Left lobe of liver (tissue), 2 donors: ENCODE measurements around the gene HCK. TPM values are rescaled to one million over a fixed set of nuclear protein-coding genes. Genes with fewer than 3 reads are reported as not detected.
A peak's percentile ranks its signal among the peaks of the same experiment; 100 is the strongest.

Experiments used
- ATAC-seq: fragments of 200-7000 bp; cut with Tn5 transposase; one replicate; pipeline ENCODE4 v1.9.1; 2020; ENCODE audit warnings: mild to moderate bottlenecking, moderate library complexity
- DNase-seq: peaks from one replicate; pipeline ENCODE4 v3.0.0-alpha.2; 2020; ENCODE audit warnings: low spot score
- total RNA-seq: library from RNA; stranded (reverse); gene quantifications from one replicate; pipeline ENCODE4 v1.2.1, GENCODE V29; 2021
- donor health status: DM: no; HTN: no; CAD: no; lungs with moderate emphysema.
- donor health status: DM: no; HTN: yes; CAD: no.

HCK gene
- 3.7 TPM for total RNA-seq

DNA sequence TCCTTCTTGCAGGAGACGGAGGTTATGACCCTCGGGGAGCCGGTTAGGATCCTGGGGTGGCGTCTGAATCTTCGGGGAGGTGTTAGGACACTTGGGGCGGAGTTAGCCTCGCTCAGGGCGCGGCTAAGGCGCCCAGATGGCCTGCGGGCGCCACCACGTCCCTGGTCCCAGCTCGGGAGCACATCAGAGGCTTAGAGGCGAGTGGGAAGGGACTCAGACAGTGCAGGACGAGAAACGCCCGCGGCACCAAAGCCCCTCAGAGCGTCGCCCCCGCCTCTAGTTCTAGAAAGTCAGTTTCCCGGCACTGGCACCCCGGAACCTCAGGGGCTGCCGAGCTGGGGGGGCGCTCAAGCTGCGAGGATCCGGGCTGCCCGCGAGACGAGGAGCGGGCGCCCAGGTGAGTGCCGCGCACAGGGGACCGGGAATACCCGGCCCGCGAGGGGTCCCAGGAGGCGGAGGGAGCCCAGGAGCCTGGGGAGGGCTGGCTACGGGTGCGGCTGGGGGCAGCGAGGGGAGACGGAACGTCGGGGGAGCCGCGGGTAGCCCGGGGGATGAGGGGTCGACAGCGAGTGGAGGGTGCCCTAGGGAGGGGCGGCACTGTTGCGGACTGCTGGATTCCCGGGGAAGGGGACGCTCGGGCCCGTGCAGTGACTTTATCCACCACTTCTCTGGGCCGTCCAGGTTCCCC is at the start of gene HCK:
Gene HCK (plus strand): TSS at position 153 of the 688 bp plus-strand sequence.
- DNase-seq, result no peak
- ATAC-seq, result peak; percentile 68

DNA sequence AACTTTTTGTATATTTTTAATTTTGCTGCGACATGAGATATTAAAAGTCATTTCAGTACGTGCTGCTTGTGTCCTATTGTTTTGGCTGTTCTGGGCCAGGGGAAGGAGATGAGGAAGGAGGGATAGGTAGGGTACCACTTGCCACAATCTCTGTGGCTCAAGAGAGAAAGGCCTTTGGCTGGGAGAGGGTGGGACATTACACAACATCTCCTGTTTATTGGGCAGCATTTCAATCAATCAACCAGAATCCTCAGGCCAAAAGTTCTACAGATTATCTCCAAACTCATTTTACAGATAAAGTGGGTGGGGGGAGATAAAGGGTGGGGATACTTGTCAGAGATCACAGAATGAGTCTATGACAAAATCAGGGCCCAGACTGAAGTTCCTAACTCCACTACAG is 48.7 kb upstream of the HCK start:
- ATAC-seq (no peak), DNase-seq (no peak)

DNA sequence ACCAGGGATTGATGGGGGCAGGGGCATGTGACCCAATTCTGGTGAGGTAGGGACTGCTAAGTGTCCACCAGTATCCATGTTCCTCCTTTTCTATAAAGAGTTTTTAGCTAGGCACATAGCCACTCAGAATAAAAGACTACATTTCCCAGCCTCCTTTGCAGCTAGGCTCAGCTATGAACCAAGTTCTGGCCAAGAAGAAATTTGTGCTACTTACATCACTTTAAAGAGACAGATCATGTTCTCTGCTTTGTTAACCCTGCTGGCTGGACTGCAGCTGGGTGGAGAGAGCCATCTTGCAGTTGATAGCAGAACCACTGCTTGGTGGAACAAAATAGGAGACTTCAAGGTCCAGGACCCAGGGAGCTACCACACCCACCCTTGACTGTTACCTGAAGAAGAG is 47.1 kb upstream of the HCK start:
- DNase-seq (no peak), ATAC-seq (no peak)

DNA sequence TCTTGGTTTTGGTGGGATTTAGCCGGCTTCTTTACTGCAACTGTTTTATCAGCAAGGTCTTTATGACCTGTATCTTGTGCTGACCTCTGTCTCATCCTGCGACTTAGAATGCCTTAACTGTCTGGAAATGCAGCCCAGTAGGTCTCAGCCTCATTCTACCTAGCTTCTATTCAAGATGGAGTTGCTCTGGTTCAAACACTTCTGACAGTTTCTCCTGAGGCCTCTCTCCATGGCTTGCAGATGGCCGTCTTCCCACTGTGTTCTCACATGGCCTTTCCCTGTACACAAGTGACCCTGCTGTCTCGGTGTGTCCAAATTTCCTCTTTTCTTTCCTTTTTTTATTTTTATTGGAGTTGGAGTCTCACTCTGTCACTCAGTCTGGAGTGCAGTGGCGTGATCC is 46.0 kb upstream of the HCK start:
- ATAC-seq (no peak), DNase-seq (no peak)

DNA sequence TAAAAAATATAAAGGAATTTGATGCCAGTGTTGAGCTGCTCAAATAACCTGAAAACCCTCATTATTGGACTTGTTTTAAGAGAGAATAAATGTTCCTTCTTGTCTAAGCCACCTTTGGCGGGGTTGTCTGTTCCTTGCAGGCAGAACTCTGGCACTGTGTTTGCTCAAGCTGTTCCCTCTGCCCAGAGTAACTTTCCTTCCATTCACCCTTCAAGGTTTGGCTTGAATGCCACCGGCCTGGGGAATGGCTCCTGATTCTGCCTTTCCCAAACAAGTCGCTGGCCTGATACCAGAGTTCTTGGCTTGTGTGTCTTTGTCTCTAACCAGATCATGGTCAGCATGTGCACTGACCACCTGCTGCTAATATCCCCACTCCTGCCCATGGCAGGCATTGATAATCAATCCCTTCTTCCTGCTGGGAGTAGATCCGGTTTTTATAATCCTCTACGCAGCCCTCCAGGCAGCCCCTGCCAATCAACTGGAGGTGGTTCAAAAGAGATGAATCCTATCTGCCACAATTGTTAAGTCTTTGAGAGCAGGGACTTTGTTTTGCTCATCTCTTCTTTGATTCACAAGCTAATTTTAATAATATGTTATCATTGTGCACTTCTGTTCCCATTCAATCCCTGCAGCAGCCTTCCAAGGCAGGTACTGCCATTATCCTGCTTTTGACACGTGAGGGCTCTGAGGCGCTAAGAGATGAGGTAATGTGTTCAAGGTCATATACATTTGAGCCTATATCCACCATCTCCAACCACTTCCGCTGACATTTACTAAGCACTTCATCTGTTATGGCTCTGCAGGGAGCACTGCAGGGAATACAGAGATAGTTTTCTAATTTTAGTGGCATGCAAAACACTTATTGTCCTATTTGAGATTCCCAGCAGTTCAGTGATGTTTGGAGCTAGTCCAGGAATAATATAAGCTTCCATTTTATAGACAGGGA is 44.9 kb upstream of the HCK start:
- ATAC-seq, result no peak
- no peak for DNase-seq

DNA sequence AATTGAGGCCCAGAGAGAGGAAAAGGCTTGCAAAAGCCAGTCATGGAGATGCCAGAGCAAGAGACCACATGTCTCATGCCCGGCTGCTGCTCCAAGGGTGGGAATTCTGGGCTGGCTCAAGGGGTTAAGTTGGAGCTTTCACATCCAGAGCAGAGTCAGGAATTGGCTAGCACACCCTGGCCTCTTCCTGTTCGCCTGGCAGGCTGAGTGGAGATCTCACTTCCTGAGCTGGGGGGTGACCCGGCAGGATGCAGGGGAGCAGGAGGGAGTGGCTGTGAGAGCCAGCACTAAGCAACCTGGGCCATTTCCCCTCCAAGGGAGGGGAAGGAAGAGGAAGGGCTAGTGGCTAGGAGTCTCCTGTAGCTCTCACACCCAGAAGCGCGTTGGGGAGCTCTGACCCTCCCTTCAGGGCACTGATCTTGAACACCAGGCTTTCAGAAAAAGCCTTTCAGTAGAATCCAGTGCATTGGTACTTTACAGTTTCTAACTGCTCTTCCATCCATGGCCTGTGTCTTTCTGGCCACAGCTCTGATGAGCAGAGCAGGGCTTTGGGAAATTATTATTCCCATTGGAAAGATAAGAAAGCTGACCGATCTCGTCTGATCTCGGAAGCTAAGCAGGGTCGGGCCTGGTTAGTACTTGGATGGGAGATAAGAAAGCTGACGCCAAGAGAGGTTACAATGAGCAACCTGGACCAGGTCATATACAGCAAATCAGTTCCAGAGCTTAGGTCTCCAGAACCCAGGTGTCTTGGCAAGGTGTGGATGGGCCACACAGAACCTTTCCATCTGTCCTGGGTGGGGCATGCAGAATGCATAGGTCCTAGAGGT is 44.0 kb upstream of the HCK start:
- peak; percentile 76 for ATAC-seq

DNA sequence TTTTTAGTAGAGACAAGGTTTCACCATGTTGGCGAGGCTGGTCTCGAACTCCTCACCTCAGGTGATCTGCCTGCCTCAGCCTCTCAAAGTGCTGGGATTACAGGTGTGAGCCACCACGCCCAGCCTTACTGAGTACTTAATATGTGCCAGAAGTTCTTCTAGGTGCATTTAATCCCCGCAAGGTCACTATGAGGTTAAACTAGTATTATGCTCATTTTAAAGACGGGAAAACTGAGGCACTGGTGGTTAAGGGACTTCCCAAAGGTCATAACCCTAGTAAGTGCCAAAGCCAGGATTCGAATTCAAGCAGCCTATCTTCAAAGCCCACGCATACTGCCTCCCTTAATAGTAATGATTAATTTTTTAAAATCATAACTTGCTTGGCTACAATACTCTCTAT is 42.5 kb upstream of the HCK start:
- ATAC-seq, result no peak
- no peak for DNase-seq

More for the DNA sequence above, 44.0 kb upstream of the HCK start:
- peak; percentile 49 for DNase-seq

DNA sequence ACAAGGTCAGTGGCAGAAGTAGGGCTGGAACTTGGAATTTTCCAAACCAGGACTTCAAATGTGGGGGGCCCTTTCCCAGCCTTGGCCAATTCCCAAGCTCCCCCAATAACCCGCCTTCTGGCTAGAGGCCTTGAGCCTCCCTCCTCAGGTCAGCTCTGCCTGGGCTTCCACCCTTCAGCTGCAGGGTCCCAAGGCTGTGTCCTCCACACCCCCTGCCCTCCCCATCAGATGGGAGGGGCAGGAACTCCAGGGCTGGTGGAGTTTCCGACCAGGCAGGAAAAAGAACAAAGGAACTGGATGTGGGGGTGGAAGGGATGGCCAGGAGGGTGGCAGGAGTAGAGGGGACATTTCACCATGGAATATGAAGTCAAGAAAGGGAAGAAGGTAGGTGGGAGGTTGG is 41.9 kb upstream of the HCK start, which contains the start of gene CCM2L:
Gene CCM2L (plus strand): TSS at position 338 of the 400 bp plus-strand sequence. CDS start 17 bp downstream, at position 355.
- peak; percentile 53 for ATAC-seq
- no peak for DNase-seq

DNA sequence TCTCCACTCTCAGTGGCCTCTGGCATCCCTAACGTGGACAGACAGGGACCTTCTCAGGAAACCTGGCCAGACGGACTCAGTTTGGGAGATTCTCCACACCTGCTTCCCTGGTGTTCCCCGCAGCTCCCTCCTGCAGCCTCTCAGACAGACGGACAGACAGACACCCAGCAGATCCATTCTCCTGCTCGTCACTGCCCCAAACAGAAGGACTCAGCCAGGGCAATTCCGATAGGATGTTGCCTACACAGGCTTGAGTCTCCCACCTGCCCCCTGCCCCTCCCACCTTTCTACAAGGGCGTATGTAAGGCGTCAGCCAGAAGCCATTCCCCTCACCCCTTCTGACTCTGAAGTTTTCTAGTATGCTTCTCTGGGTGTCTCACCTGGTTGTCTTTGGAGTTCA is 41.4 kb upstream of the HCK start:
- DNase-seq, result no peak
- ATAC-seq, result no peak

DNA sequence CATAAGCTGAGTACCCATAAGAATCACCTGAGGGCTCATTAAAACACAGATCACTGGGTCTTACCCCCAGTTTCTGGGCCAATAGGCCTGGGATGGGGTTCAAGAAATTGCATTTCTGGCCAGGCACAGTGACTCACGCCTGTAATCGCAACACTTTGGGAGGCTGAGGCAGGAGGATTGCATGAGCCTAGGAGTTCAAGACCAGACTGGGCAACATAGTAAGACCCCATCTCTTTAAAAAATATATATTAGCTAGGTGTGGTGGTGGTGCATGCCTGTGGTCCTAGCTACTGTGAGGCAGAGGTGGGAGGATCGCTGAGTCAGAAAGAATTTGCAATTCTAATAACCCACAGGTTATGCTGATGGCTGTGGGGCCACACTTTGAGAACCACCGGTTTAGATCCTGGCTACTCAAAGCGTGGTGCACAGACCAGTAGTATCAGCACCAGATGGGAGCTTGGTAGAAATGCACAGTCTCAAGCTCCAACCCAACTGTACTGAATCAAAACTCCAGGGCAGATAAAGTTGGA is 39.8 kb upstream of the HCK start:
- ATAC-seq (no peak), DNase-seq (no peak)

DNA sequence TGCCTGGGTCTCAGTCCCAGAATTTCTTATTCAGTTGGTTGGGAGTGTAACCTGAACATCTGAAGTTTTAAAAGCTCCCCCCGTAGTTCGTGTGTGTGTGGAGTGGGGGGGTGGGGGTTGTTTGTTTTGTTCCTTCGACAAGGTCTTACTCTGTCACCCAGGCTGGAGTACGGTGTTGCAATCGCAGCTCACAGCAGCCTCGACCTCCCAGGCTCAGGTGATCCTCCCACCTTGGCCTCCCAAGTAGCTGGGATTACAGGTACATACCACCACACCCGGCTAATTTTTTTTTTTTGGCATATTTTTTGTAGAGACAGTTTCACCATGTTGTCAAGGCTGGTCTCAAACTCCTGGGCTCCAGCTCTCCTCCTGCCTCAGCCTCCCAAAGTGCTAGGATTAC is 38.7 kb upstream of the HCK start:
- no peak for ATAC-seq
- no peak for DNase-seq

DNA sequence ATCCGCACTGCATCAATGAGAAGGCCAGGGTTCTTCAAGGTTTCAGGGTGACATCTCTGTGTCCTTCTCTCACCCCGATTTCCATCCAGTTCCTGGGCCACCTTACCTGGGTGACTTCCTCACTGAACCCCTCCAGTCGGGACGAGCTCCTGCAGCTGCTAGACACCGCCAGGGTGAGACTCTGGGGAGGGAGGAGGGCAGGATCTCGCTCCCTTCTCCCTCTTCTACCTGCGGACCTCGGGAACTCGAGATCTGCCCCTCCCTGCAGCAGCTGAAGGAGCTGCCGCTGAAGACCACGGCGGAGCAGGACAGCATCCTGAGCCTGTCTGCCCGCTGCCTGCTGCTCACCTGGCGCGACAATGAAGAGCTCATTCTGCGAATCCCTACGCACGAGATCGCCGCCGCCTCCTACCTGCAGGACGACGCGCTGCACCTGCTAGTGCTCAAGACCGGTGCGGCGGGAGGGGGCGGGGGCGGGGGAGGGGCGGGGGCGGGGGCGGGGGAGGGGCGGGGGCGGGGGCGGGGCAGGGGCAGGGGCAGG is 34.3 kb upstream of the HCK start:
- DNase-seq, result no peak

DNA sequence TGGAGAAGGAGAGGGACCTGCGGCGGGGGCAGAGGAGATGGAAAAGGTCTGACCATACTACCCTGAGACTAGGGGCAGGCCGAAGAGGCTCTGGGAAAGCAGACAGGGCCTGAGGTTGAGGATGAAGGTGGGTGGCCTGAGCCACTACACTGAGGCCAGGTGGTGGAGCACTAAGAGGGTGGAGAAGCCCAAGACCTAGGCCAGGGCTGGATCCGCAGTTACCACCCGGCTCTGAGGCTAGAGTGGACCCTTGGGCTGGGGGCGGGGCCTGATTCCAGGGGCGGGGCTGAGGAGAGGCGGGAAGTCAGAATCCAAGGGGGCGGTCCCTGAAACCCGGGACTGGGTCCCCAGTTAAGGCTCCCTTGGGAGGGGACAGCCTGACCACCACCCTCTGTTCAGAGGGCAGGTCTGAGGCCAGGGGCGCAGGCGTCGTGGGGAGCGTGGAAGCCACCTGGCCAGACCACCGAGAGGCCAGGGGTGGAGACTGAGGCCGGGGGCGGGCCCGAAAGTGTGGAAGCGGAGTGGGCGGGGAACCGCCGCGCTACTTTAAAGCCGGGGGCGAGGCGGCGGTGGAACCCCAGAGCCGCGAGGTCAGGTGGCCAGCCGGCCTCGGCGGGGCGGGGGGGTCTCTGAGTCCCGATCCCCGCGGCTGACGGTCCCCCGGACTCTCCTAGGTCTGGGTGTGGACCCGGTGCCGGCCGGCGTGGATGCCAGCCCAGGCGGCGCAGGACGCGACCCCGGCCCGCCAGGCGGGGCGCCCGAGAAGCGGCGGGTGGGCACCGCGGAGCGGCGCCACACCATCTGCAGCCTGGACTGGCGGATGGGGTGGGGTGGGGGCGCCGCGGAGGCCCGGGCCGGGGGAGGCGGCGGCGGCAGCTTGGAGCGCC is 33.5 kb upstream of the HCK start:
- ATAC-seq (peak; percentile 82), DNase-seq (peak; percentile 57)

More for the DNA sequence above, 34.3 kb upstream of the HCK start:
- peak; percentile 57 for ATAC-seq

DNA sequence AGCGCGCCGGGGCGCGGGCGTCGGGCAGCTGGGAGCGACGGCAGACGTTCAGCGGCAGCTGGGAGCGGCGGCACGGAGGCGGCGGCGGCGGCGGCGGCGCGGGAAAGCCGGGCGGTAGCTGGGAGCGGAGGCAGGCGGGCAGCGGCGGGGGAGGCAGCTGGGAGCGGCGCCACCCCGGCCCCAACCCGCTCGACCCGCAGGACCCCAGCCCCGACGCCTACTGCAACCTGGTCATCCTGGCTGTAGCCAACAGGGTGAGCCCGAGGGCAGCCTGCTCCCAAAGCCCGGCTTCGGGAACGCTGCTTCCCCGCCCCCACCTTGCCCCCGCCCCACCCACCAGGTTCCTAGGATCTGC is 32.9 kb upstream of the HCK start:
- peak; percentile 15 for ATAC-seq
- no peak for DNase-seq

DNA sequence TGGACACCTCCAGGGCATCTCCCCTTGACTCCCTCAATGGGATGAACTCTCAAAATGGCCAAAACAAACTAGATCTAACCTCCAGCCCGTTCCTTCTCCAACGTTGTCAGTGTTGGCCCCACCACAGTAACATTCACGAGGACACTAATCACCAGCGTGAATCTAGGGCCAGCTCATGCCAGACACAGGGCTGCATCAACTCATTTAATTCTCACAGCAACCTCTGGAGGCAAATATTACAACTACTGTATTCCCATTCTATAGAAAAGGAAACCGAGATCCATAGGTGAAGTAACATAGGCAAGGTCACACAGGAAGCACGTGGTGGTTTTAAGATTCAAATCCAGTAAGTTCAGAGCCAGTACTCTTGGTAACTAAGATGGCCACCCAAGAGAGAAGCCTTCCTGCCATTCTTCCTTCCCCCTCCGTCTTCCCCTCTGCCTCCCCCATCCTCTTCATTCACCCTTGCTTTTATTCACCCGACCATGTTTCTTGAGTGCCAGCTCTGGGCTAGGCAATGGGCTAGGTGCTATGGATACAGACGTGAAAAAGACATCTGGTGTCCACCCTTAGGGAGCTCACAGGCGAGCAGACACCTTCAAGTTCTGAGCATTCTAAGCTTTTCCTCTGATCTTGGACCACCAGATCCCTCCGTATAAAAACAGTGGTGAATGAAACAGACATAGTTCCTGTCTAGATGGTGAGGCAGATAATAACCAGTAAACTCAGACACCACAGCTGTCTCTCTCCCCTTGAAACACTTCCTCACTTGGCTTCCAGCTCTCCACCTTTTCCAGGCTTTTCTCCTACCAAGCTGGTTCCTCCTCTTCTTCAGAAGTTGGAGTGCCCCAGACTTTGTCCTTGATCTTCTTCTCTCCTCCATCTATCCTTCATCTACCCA is 32.2 kb upstream of the HCK start:
- ATAC-seq (no peak), DNase-seq (no peak)

DNA sequence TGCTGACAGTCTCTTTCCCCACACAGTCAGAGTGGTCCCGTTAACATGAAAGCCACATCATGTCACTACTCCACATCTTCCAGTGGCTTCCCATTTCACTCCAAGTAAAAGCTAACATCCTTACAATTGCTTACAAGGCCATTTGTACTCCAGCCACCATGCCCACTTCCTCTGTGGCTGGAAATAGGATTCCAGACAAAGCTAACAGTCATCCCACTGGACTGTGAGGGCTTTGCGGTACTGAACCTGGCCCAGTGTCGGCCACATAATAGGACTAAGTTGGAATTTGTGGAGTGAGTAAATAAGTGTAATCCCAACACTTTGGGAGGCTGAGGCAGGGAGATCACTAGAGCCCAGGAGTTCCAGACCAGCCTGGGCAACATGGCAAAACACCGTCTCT is 31.0 kb upstream of the HCK start:
- DNase-seq, result no peak
- no peak for ATAC-seq

DNA sequence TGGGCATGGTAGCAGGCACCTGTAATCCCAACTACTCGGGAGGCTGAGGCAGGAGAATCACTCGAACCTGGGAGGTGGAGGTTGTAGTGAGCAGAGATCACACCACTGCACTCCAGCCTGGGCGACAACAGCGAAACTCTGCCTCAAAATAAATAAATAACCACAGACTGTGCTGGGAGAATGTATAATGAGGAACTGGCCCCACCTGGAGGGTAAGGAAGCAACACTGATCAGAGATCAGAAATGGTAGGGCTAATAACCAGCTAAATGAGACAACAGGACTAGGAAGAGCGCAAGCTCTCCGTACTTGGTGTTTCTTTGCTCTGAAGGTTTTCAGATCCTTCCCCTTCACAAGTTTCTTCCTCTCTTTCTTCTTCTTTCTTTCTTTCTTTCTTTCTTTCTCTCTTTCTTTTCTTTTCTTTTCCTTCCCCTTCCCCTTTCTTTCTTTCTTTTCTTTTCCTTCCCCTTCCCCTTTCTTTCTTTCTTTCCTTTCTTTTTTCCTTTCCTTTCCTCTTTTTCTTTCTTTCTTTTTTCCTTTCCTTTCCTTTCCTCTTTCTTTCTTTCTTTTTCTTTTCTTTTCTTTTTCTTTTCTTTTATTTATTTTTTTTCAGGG is 27.3 kb upstream of the HCK start:
- ATAC-seq, result no peak

DNA sequence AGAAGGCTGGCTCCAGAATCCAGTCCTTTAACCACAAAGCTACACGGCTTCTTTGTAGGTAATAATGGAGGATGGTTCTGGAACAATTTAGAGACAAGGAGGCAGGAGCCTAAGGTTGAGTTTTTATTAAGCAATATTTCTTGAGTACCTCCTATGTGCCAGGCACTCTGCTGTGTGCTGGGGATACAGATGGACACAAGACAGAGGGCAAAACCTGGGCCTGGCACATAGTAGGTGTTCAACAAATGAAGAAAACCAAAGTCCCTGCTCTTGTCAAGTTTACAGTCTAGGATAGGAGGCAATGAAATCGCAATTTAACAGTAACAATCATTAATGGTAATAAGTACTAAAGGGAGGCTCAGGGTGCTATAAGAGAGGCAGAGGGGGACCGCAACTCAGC is 24.4 kb upstream of the HCK start:
- DNase-seq, result no peak
- ATAC-seq, result no peak

More for the DNA sequence above, 27.3 kb upstream of the HCK start:
- no peak for DNase-seq
